Measurements from ENCODE around the gene GRIFIN. TPM values are rescaled to one million over a fixed set of nuclear protein-coding genes. Genes with fewer than 3 reads are reported as not detected.
A peak's percentile ranks its signal among the peaks of the same experiment; 100 is the strongest.
"Not testable (repeated sequence)": the region's sequence is repeated elsewhere in the genome, so short reads cannot be mapped to it uniquely, and the experiment has no call there.

The GRIFIN gene
- total RNA-seq, 1 experiment from 2014 or later: not detected

- DNase-seq: no peak
- Histone ChIP-seq H3K36me3 (no peaks in the 10 kb centered on the region), H3K9me3 (replicated peaks) (no peaks in the 10 kb centered on the region), H3K4me1 (peaks cover 10% of the 10 kb centered on the region), H3K27me3 (no peaks in the 10 kb centered on the region), H3K4me3 (no peak overlapping the region), H3K27ac (no peak overlapping the region)
These were observed 5.8 kb downstream of the GRIFIN start for GRCh38 chr7:2470204-2471021.

GRCh38 chr7:2469460-2470203 is 6.6 kb downstream of the GRIFIN start:
- not testable (repeated sequence) for H3K27me3 ChIP-seq; H3K4me3 ChIP-seq; H3K27ac ChIP-seq; H3K4me1 ChIP-seq; H3K9me3 ChIP-seq (replicated peaks); DNase-seq; H3K36me3 ChIP-seq

- no peaks in the 10 kb centered on the region for H3K27me3 ChIP-seq
These were observed 8.0 kb downstream of the GRIFIN start for GRCh38 chr7:2468227-2468626.

GRCh38 chr7:2466675-2467074 is 9.5 kb downstream of the GRIFIN start:
- H3K4me3 ChIP-seq: no peak overlapping the region
- H3K9me3 ChIP-seq (replicated peaks): no peaks in the 10 kb centered on the region
- no peaks in the 10 kb centered on the region for H3K36me3 ChIP-seq
- H3K27me3 ChIP-seq: no peaks in the 10 kb centered on the region
- H3K4me1 ChIP-seq: peaks cover 6% of the 10 kb centered on the region
- DNase-seq: no peak
- no peak overlapping the region for H3K27ac ChIP-seq

More at GRCh38 chr7:2468227-2468626, 8.0 kb downstream of the GRIFIN start:
- peaks cover 10% of the 10 kb centered on the region for H3K4me1 ChIP-seq
- H3K4me3 ChIP-seq: no peak overlapping the region
- no peaks in the 10 kb centered on the region for H3K9me3 ChIP-seq (replicated peaks)
- no peak for DNase-seq
- no peaks in the 10 kb centered on the region for H3K36me3 ChIP-seq
- no peak overlapping the region for H3K27ac ChIP-seq

GRCh38 chr7:2465928-2466327 is 10.3 kb downstream of the GRIFIN start:
- Histone ChIP-seq H3K36me3 (no peaks in the 10 kb centered on the region), H3K9me3 (replicated peaks) (no peaks in the 10 kb centered on the region), H3K27ac (no peak overlapping the region), H3K4me1 (no peaks in the 10 kb centered on the region; the same call in 1 of the 2 replicates), H3K4me3 (no peak overlapping the region), H3K27me3 (no peaks in the 10 kb centered on the region)
- no peak for DNase-seq

- Histone ChIP-seq H3K36me3 (no peaks in the 10 kb centered on the region), H3K27me3 (no peaks in the 10 kb centered on the region), H3K27ac (no peak overlapping the region), H3K4me1 (0 out of 2 replicates have a peak, but pooled peaks cover 5% of the 10 kb centered on the region), H3K9me3 (replicated peaks) (no peaks in the 10 kb centered on the region), H3K4me3 (no peak overlapping the region)
- DNase-seq: no peak
These were observed 13.5 kb downstream of the GRIFIN start for GRCh38 chr7:2462731-2463130.

- Histone ChIP-seq H3K9me3 (replicated peaks) (no peaks in the 10 kb centered on the region), H3K27ac (no peak overlapping the region), H3K4me3 (no peak overlapping the region), H3K36me3 (no peaks in the 10 kb centered on the region), H3K27me3 (no peaks in the 10 kb centered on the region), H3K4me1 (0 out of 2 replicates have a peak, but pooled peaks cover 5% of the 10 kb centered on the region)
- no peak for DNase-seq
These were observed 14.8 kb downstream of the GRIFIN start for GRCh38 chr7:2461268-2462026.

GRCh38 chr7:2460641-2461040 is 15.6 kb downstream of the GRIFIN start:
- Histone ChIP-seq H3K9me3 (replicated peaks) (no peaks in the 10 kb centered on the region), H3K4me1 (0 out of 2 replicates have a peak, but pooled peaks cover 5% of the 10 kb centered on the region), H3K27me3 (no peaks in the 10 kb centered on the region), H3K36me3 (no peaks in the 10 kb centered on the region), H3K27ac (no peak overlapping the region), H3K4me3 (no peak overlapping the region)
- no peak for DNase-seq

GRCh38 chr7:2460188-2460587 is 16.0 kb downstream of the GRIFIN start:
- no peaks in the 10 kb centered on the region for H3K36me3 ChIP-seq
- no peak for DNase-seq
- H3K4me3 ChIP-seq: no peak overlapping the region
- no peak overlapping the region for H3K27ac ChIP-seq
- no peaks in the 10 kb centered on the region for H3K9me3 ChIP-seq (replicated peaks)
- H3K27me3 ChIP-seq: no peaks in the 10 kb centered on the region
- 0 out of 2 replicates have a peak, but pooled peaks cover 5% of the 10 kb centered on the region for H3K4me1 ChIP-seq

GRCh38 chr7:2459674-2460073 is 16.5 kb downstream of the GRIFIN start:
- no peak overlapping the region for H3K4me3 ChIP-seq
- no peaks in the 10 kb centered on the region for H3K36me3 ChIP-seq
- no peak for DNase-seq
- no peaks in the 10 kb centered on the region for H3K27me3 ChIP-seq
- H3K4me1 ChIP-seq: 0 out of 2 replicates have a peak, but pooled peaks cover 5% of the 10 kb centered on the region
- no peaks in the 10 kb centered on the region for H3K9me3 ChIP-seq (replicated peaks)
- no peak overlapping the region for H3K27ac ChIP-seq

- H3K9me3 ChIP-seq (replicated peaks); H3K36me3 ChIP-seq; DNase-seq; H3K27ac ChIP-seq; H3K4me3 ChIP-seq; H3K27me3 ChIP-seq; H3K4me1 ChIP-seq: not testable (repeated sequence)
These were observed 22.3 kb downstream of the GRIFIN start for GRCh38 chr7:2453849-2454248.

GRCh38 chr7:2452643-2453270 is 23.4 kb downstream of the GRIFIN start:
- H3K27ac ChIP-seq: no peak overlapping the region
- H3K27me3 ChIP-seq: no peaks in the 10 kb centered on the region
- no peak overlapping the region for H3K4me3 ChIP-seq
- H3K4me1 ChIP-seq: no peaks in the 10 kb centered on the region; the same call in 1 of the 2 replicates
- DNase-seq: no peak
- H3K9me3 ChIP-seq (replicated peaks): no peaks in the 10 kb centered on the region
- H3K36me3 ChIP-seq: no peaks in the 10 kb centered on the region

GRCh38 chr7:2452074-2452507 is 24.1 kb downstream of the GRIFIN start:
- Histone ChIP-seq H3K27me3 (no peaks in the 10 kb centered on the region), H3K27ac (no peak overlapping the region), H3K9me3 (replicated peaks) (no peaks in the 10 kb centered on the region), H3K4me3 (peak overlapping the region; percentile 41), H3K4me1 (no peaks in the 10 kb centered on the region; the same call in 1 of the 2 replicates), H3K36me3 (no peaks in the 10 kb centered on the region)
- DNase-seq: peak; percentile 36 to 52

Data from SJCRH30 (cell line).